Aortic smooth muscle cell (primary cell): ENCODE results near the gene ATP8B4. TPM values are rescaled to one million over a fixed set of nuclear protein-coding genes. Genes with fewer than 3 reads are reported as not detected.

Experiments used
- total RNA-seq: library from RNA; depleted of rRNA; stranded (reverse); fragments of >200 nt; gene quantifications from 2 replicates; pipeline ENCODE4 v1.2.3, GENCODE V29; 2014

Gene ATP8B4, protein sequence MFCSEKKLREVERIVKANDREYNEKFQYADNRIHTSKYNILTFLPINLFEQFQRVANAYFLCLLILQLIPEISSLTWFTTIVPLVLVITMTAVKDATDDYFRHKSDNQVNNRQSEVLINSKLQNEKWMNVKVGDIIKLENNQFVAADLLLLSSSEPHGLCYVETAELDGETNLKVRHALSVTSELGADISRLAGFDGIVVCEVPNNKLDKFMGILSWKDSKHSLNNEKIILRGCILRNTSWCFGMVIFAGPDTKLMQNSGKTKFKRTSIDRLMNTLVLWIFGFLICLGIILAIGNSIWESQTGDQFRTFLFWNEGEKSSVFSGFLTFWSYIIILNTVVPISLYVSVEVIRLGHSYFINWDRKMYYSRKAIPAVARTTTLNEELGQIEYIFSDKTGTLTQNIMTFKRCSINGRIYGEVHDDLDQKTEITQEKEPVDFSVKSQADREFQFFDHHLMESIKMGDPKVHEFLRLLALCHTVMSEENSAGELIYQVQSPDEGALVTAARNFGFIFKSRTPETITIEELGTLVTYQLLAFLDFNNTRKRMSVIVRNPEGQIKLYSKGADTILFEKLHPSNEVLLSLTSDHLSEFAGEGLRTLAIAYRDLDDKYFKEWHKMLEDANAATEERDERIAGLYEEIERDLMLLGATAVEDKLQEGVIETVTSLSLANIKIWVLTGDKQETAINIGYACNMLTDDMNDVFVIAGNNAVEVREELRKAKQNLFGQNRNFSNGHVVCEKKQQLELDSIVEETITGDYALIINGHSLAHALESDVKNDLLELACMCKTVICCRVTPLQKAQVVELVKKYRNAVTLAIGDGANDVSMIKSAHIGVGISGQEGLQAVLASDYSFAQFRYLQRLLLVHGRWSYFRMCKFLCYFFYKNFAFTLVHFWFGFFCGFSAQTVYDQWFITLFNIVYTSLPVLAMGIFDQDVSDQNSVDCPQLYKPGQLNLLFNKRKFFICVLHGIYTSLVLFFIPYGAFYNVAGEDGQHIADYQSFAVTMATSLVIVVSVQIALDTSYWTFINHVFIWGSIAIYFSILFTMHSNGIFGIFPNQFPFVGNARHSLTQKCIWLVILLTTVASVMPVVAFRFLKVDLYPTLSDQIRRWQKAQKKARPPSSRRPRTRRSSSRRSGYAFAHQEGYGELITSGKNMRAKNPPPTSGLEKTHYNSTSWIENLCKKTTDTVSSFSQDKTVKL
- 0.75 and 1.5 TPM in 2 replicates for total RNA-seq

DNA sequence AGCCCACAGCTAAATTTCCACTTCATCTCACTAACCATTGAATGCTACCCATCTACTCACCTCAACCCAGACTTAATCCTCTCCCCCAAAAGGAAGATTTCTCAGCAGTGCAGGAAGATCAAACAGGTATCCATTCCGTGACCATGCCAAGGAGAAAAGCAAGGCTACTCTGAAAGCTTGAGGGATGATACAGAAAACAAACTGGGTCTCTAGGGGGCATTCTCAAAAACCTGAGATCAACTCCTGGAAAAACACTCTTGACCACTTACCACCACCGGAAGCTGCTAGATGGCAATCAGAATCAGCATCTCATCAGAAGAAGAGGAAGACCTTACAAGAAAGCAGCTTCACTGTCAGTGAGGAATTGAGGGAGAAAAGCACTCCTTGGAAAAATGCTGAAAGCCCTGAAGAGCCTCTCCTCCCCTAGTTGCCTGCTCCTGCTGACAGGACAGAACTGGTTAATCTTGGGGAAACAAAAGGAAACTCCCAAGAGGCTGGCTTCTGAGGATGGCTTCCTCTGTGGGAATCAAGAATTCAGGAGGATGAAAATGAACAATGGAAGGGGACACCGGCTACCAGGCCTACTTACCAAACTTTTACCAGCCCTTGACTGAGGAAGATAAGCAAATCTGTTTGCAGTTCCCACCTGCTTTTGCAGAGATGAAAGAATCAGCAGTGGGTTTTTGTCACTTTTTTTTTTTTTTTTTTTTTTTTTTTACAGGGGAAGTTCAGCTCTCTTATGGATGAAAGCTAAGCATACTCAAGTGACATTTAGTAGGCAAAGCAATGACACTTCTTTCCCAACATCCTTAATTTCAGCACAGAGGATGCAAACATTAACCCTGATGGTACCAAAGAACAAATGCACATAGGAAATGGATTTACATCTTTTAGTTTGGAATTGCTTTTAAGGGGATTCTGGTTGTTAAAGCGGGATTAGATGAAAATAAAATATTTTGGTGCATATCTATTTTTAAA lies at the start of gene ATP8B4:
Gene ATP8B4, minus strand, starts transcription at position 171 of the 978 bp plus-strand sequence. CDS start 12,267 bp downstream, outside the sequence.

Other genes starting within 250 kb of the ATP8B4 start
- gene SLC27A2, start 63.0 kb upstream of the ATP8B4 start, total RNA-seq: not detected in 2 replicates
- not detected in 2 replicates for gene HDC, start 146.5 kb upstream of the ATP8B4 start, total RNA-seq
- 34.2 and 34.6 TPM in 2 replicates for gene GABPB1, start 236.0 kb upstream of the ATP8B4 start, total RNA-seq